GM19328 (cell line): ENCODE data around the gene SLC7A6OS.
"Not testable (repeated sequence)": the region's sequence is repeated elsewhere in the genome, so short reads cannot be mapped to it uniquely, and the experiment has no call there.

Experiments used
- ATAC-seq: cut with Tn5 transposase; IDR thresholded peaks from one replicate; pipeline ENCODE4 v1.9.1; 2021; ENCODE audit warnings: mild to moderate bottlenecking, moderate library complexity; ENCODE audit not compliant: unreplicated experiment

Gene SLC7A6OS

GRCh38 chr16:68299571-68300453 is 10.9 kb downstream of the SLC7A6OS start:
- ATAC-seq = no peak

- no peak for ATAC-seq
These were observed 11.7 kb downstream of the SLC7A6OS start for GRCh38 chr16:68298907-68299561.

- ATAC-seq = no peak
These were observed 12.4 kb downstream of the SLC7A6OS start for GRCh38 chr16:68298312-68298711.

- no peak for ATAC-seq
These were observed 12.8 kb downstream of the SLC7A6OS start for GRCh38 chr16:68297908-68298307.

- no peak for ATAC-seq
These were observed 14.1 kb downstream of the SLC7A6OS start for GRCh38 chr16:68296693-68297092.

GRCh38 chr16:68296291-68296690 is 14.5 kb downstream of the SLC7A6OS start:
- ATAC-seq = no peak

GRCh38 chr16:68292425-68292824 is 18.3 kb downstream of the SLC7A6OS start:
- no peak for ATAC-seq

GRCh38 chr16:68291227-68291626 is 19.5 kb downstream of the SLC7A6OS start:
- ATAC-seq = no peak

- ATAC-seq = no peak
These were observed 20.3 kb downstream of the SLC7A6OS start for GRCh38 chr16:68290450-68290849.

GRCh38 chr16:68289621-68290329 is 21.0 kb downstream of the SLC7A6OS start:
- ATAC-seq = peak; percentile 77

- ATAC-seq = no peak
These were observed 21.5 kb downstream of the SLC7A6OS start for GRCh38 chr16:68289202-68289601.

- not testable (repeated sequence) for ATAC-seq
These were observed 21.9 kb downstream of the SLC7A6OS start for GRCh38 chr16:68288796-68289195.

- no peak for ATAC-seq
These were observed 22.5 kb downstream of the SLC7A6OS start for GRCh38 chr16:68288252-68288650.

- ATAC-seq = no peak
These were observed 23.2 kb downstream of the SLC7A6OS start for GRCh38 chr16:68287276-68288251.

- ATAC-seq = no peak
These were observed 24.3 kb downstream of the SLC7A6OS start for GRCh38 chr16:68286153-68287074.

- ATAC-seq = no peak
These were observed 25.1 kb downstream of the SLC7A6OS start for GRCh38 chr16:68285683-68286082.

- ATAC-seq = peak; percentile 38
These were observed 25.9 kb downstream of the SLC7A6OS start for GRCh38 chr16:68284847-68285246.

- ATAC-seq = no peak
These were observed 26.7 kb downstream of the SLC7A6OS start for GRCh38 chr16:68283801-68284598.
